Tibial artery (tissue), 4 donors: Measurements from ENCODE around the gene ARHGAP25.

Experiments
- DNase-seq, 2 donors: peaks; one replicate each; pipeline ENCODE4 v3.0.0-alpha.2; 2019
- H3K27ac ChIP-seq, 2 donors: fragments of 200-600 bp; sonication (generic) in 1 of 2; 1 replicate in 1 of 2; 2 replicates in 1 of 2; pipeline ENCODE4 v1.5.1; 2018 to 2019; ENCODE audit warnings: mild to moderate bottlenecking in 1 of 2
- H3K27me3 ChIP-seq, 2 donors: fragments of 200-600 bp; sonication (generic) in 1 of 2; one replicate each; pipeline versions ENCODE4 v1.5.1 to v1.6.0; 2016 to 2019
- H3K36me3 ChIP-seq, 3 donors: fragments of 200-600 bp; sonication (generic) in 2 of 3; one replicate each; pipeline ENCODE4 v1.5.1; 2016 to 2019; ENCODE audit warnings: mild to moderate bottlenecking in 2 of 3
- H3K4me1 ChIP-seq, 4 donors: fragments of 200-600 bp; sonication (generic) in 2 of 4; 1 replicate in 3 of 4; 2 replicates in 1 of 4; pipeline ENCODE4 v1.5.1; 2016 to 2019
- H3K4me3 ChIP-seq, 2 donors: fragments of 200-600 bp; sonication (generic) in 1 of 2; 1 replicate in 1 of 2; 2 replicates in 1 of 2; pipeline ENCODE4 v1.5.1; 2018 to 2019; ENCODE audit warnings: mild to moderate bottlenecking in 2 of 2
- H3K9me3 ChIP-seq, 3 donors: fragments of 200-600 bp; sonication (generic) in 1 of 3; one replicate each; pipeline ENCODE4 v1.5.1; 2016 to 2019
- intact Hi-C: fragments of 100-400 bp; cut with DNase I; formaldehyde crosslinking; loops from one replicate; pipeline ENCODE4 v1.15.0; 2023; ENCODE audit warnings: low total_unique reads
- TF ChIP-seq, protein P1 (sequence below), 2 experiments: fragments of 200-600 bp in 1 of 2; fragments of 450-650 bp in 1 of 2; IDR thresholded peaks; one replicate each; pipeline ENCODE4 v1.5.1; 2017 to 2019; ENCODE audit warnings: antibody characterized with exemption in 2 of 2, mild to moderate bottlenecking in 1 of 2, moderate library complexity in 1 of 2

ARHGAP25 gene

DNA sequence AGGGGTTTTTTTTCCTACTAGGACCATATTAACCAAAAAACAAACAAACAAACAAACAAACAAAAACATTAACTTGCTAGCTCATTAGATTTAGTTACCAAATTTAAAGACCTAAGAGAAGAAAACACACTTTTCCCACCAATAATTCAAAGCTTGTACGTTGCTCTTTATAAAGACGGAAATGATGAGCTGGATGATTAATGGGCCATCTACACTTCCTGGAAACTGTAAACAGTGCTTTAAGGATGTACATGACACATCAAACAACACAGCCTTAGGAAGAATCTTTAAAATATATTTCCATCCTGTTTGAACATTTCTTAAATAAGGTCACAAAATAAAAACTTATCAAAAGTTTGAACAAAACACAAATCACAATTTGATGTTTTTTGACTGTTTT is 135.6 kb downstream of the ARHGAP25 start:
- H3K4me3 ChIP-seq: no peak overlapping the region
- intact Hi-C loops: no loop called here
- no peaks in the 10 kb centered on the region for H3K27me3 ChIP-seq
- no peaks in the 10 kb centered on the region for H3K36me3 ChIP-seq
- H3K27ac ChIP-seq: no peak overlapping the region
- no peaks in the 10 kb centered on the region for H3K4me1 ChIP-seq
- TF ChIP-seq, protein P1, sequence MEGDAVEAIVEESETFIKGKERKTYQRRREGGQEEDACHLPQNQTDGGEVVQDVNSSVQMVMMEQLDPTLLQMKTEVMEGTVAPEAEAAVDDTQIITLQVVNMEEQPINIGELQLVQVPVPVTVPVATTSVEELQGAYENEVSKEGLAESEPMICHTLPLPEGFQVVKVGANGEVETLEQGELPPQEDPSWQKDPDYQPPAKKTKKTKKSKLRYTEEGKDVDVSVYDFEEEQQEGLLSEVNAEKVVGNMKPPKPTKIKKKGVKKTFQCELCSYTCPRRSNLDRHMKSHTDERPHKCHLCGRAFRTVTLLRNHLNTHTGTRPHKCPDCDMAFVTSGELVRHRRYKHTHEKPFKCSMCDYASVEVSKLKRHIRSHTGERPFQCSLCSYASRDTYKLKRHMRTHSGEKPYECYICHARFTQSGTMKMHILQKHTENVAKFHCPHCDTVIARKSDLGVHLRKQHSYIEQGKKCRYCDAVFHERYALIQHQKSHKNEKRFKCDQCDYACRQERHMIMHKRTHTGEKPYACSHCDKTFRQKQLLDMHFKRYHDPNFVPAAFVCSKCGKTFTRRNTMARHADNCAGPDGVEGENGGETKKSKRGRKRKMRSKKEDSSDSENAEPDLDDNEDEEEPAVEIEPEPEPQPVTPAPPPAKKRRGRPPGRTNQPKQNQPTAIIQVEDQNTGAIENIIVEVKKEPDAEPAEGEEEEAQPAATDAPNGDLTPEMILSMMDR (IDR thresholded peaks at IDR 0.05): no peak
- no peak for DNase-seq
- H3K9me3 ChIP-seq: no peaks in the 10 kb centered on the region

DNA sequence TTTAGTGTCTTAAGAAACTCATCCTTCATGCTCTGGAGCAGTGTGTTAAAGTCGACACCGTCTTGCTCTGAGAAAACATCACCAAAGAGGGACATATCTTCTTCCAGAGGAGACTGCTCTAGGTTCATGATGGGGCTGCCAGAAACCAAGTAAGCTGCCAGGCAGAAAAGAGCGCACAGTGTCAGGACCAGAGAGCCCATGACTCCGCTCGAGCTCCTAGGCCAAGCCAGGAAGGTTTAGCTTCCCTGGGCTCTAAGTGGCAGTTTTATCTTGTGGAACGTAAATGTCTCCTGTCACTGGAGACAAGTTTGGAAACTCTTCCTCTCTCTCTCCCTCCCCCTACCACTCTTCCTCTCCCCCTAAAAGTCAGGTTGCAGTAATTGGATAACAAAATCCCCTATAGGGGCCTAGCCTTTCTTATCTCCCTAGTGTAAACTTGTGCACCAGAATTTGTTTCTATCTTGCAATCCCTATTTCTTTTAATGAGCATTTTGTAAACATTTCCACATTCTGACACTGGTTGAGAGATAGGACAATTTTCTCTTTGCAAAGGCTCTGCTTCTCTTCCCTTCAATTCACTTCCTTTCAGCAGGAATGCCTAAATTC is 136.7 kb downstream of the ARHGAP25 start, which contains the start of gene BMP10:
TSS of gene BMP10 (minus strand) at position 239 of the 606 bp plus-strand sequence. CDS start at position 200, 39 bp downstream.
- Histone ChIP-seq H3K27ac (no peak within 1 kb of the TSS), H3K36me3 (no peaks in the 10 kb centered on the region), H3K9me3 (no peaks in the 10 kb centered on the region), H3K27me3 (no peaks in the 10 kb centered on the region), H3K4me3 (no peak within 1 kb of the TSS), H3K4me1 (no peaks in the 10 kb centered on the region)
- no peak for DNase-seq
- TF ChIP-seq, protein P1 (IDR thresholded peaks at IDR 0.05): no peak
- intact Hi-C loops: no loop called here
